ENCODE results near the gene PLA2G2C. TPM values are rescaled to one million over a fixed set of nuclear protein-coding genes. Genes with fewer than 3 reads are reported as not detected.

PLA2G2C gene
- total and polyA plus RNA-seq, 4 donors: not detected

- Histone ChIP-seq H3K9ac (ENCODE audit: low read depth in 1 of 2, low read length in 2 of 2) (no peak overlapping the region), H3K36me3 (ENCODE audit: control insufficient read depth in 4 of 4, insufficient read depth in 3 of 4, low read depth in 1 of 4, low read length in 3 of 4) (no peaks in the 10 kb centered on the region), H3K4me1 (ENCODE audit: control insufficient read depth in 4 of 4, insufficient read depth in 4 of 4, low read length in 3 of 4) (peaks cover 0 to 14% (median 10%) of the 10 kb centered on the region in 4 donors), H3K9me3 (ENCODE audit: control insufficient read depth in 4 of 4, low read length in 3 of 4) (no peaks in the 10 kb centered on the region), H3K27ac (ENCODE audit: low read depth in 1 of 2, low read length in 2 of 2) (no peak overlapping the region), H3K27me3 (ENCODE audit: control insufficient read depth in 4 of 4, insufficient read depth in 4 of 4, low read length in 3 of 4) (no peaks in the 10 kb centered on the region), H3K4me3 (ENCODE audit: low read depth in 1 of 3, low read length in 3 of 3) (no peak overlapping the region)
- 92% methylated on average over 1 of the region's 1 CpG for WGBS
- TF ChIP-seq ZBTB33 (IDR thresholded peaks at IDR 0.05) (no peak), SP1 (IDR thresholded peaks at IDR 0.05) (no peak), CTCF (IDR thresholded peaks at IDR 0.05; ENCODE audit: low read depth, low read length, missing input control) (no peak), RAD21 (IDR thresholded peaks at IDR 0.05) (no peak)
- DNase-seq (ENCODE audit: low spot score): no peak
Observed at GRCh38 chr1:20198296-20198695, 12.0 kb upstream of the PLA2G2C start.

GRCh38 chr1:20197329-20197791 lies 11.0 kb upstream of the PLA2G2C start:
- DNase-seq (ENCODE audit: low spot score): peak; percentile 66
- H3K9ac ChIP-seq (ENCODE audit: low read depth in 1 of 2, low read length in 2 of 2): no peak overlapping the region
- H3K27me3 ChIP-seq (ENCODE audit: control insufficient read depth in 4 of 4, insufficient read depth in 4 of 4, low read length in 3 of 4): no peaks in the 10 kb centered on the region
- H3K4me3 ChIP-seq (ENCODE audit: low read depth in 1 of 3, low read length in 3 of 3): no peak overlapping the region
- no peaks in the 10 kb centered on the region for H3K9me3 ChIP-seq (ENCODE audit: control insufficient read depth in 4 of 4, low read length in 3 of 4)
- H3K36me3 ChIP-seq (ENCODE audit: control insufficient read depth in 4 of 4, insufficient read depth in 3 of 4, low read depth in 1 of 4, low read length in 3 of 4): no peaks in the 10 kb centered on the region
- no peak overlapping the region for H3K27ac ChIP-seq (ENCODE audit: low read depth in 1 of 2, low read length in 2 of 2)
- H3K4me1 ChIP-seq (ENCODE audit: control insufficient read depth in 4 of 4, insufficient read depth in 4 of 4, low read length in 3 of 4): peaks cover 0 to 14% (median 10%) of the 10 kb centered on the region in 4 donors
- WGBS: 78% methylated on average over 5 of the region's 6 CpGs
- TF ChIP-seq GABPA (IDR thresholded peaks at IDR 0.05 in 1 of 2, conservative IDR thresholded peaks at IDR 0.05 in 1 of 2) (no peak), FOXA2 (IDR thresholded peaks at IDR 0.05) (no peak), TAF1 (conservative IDR thresholded peaks at IDR 0.05) (no peak), EGR1 (IDR thresholded peaks at IDR 0.05; ENCODE audit: low read depth in 2 of 2) (no peak), FOXA1 (IDR thresholded peaks at IDR 0.05) (no peak), NR2F2 (IDR thresholded peaks at IDR 0.05) (no peak), JUND (IDR thresholded peaks at IDR 0.05) (no peak), RXRA (IDR thresholded peaks at IDR 0.05) (no peak), HNF4A (conservative IDR thresholded peaks at IDR 0.05) (no peak), REST (IDR thresholded peaks at IDR 0.05) (no peak), ATF3 (IDR thresholded peaks at IDR 0.05) (no peak)
